SK-N-SH (cell line): ENCODE results near the gene KMO.

Experiments
- GATA2 ChIP-seq: sonication (generic); formaldehyde crosslinking; IDR thresholded peaks from 2 replicates; pipeline ENCODE4 v1.5.0; 2020; ENCODE audit warnings: mild to moderate bottlenecking, missing genetic modification reagents
- RAD21 ChIP-seq: IDR thresholded peaks from 2 replicates; pipeline ENCODE4 v1.6.1; 2012; ENCODE audit warnings: mild to moderate bottlenecking, low read length
- RFX5 ChIP-seq: IDR thresholded peaks from 2 replicates; pipeline ENCODE4 v1.6.1; 2012; ENCODE audit warnings: mild to moderate bottlenecking, improper control_type of control experiment, low read length
- SIN3A ChIP-seq: IDR thresholded peaks from 2 replicates; pipeline ENCODE4 v1.6.1; 2012; ENCODE audit warnings: low read depth, mild to moderate bottlenecking, low read length, moderate library complexity, borderline replicate concordance
- TF ChIP-seq, protein P1 (sequence below): fragments of 200-600 bp; sonication (generic); IDR thresholded peaks from 2 replicates; pipeline ENCODE4 v1.6.1; 2017; ENCODE audit warnings: antibody characterized with exemption, mild to moderate bottlenecking, moderate library complexity
- TF ChIP-seq, protein P2 (sequence below): IDR thresholded peaks from 2 replicates; pipeline ENCODE4 v1.4.0; 2012; ENCODE audit warnings: low read depth
- TF ChIP-seq, protein P3 (sequence below): IDR thresholded peaks from 2 replicates; pipeline ENCODE4 v1.6.1; 2012; ENCODE audit warnings: mild to moderate bottlenecking, low read depth, low read length, moderate library complexity
- TF ChIP-seq, protein P4 (sequence below): IDR thresholded peaks from 2 replicates; pipeline ENCODE4 v1.4.0; 2012; ENCODE audit warnings: low read depth, borderline replicate concordance

DNA sequence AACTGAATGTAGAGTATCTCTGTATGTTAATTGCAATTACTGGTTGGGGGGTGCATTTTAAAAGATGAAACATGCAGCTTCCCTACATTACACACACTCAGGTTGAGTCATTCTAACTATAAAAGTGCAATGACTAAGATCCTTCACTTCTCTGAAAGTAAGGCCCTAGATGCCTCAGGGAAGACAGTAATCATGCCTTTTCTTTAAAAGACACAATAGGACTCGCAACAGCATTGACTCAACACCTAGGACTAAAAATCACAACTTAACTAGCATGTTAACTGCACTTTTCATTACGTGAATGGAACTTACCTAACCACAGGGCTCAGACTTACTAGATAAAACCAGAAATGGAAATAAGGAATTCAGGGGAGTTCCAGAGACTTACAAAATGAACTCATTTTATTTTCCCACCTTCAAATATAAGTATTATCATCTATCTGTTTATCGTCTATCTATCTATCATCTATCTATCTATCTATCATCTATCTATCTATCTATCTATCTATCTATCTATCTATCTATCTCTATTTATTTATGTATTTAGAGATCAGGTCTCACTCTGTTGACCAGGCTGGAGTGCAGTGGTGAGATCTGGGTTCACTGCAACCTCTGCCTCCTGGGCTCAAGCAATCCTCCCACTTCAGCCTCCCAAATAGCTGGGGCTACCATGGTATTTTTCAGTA, 60.2 kb downstream of the KMO start:
- TF ChIP-seq, protein P1, sequence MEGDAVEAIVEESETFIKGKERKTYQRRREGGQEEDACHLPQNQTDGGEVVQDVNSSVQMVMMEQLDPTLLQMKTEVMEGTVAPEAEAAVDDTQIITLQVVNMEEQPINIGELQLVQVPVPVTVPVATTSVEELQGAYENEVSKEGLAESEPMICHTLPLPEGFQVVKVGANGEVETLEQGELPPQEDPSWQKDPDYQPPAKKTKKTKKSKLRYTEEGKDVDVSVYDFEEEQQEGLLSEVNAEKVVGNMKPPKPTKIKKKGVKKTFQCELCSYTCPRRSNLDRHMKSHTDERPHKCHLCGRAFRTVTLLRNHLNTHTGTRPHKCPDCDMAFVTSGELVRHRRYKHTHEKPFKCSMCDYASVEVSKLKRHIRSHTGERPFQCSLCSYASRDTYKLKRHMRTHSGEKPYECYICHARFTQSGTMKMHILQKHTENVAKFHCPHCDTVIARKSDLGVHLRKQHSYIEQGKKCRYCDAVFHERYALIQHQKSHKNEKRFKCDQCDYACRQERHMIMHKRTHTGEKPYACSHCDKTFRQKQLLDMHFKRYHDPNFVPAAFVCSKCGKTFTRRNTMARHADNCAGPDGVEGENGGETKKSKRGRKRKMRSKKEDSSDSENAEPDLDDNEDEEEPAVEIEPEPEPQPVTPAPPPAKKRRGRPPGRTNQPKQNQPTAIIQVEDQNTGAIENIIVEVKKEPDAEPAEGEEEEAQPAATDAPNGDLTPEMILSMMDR = no peak
- no peak for TF ChIP-seq GATA2 (CRISPR knock-in tag)
- TF ChIP-seq, protein P2, sequence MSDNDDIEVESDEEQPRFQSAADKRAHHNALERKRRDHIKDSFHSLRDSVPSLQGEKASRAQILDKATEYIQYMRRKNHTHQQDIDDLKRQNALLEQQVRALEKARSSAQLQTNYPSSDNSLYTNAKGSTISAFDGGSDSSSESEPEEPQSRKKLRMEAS = no peak
- no peak for TF ChIP-seq RFX5
- no peak for TF ChIP-seq RAD21
- TF ChIP-seq, protein P3, sequence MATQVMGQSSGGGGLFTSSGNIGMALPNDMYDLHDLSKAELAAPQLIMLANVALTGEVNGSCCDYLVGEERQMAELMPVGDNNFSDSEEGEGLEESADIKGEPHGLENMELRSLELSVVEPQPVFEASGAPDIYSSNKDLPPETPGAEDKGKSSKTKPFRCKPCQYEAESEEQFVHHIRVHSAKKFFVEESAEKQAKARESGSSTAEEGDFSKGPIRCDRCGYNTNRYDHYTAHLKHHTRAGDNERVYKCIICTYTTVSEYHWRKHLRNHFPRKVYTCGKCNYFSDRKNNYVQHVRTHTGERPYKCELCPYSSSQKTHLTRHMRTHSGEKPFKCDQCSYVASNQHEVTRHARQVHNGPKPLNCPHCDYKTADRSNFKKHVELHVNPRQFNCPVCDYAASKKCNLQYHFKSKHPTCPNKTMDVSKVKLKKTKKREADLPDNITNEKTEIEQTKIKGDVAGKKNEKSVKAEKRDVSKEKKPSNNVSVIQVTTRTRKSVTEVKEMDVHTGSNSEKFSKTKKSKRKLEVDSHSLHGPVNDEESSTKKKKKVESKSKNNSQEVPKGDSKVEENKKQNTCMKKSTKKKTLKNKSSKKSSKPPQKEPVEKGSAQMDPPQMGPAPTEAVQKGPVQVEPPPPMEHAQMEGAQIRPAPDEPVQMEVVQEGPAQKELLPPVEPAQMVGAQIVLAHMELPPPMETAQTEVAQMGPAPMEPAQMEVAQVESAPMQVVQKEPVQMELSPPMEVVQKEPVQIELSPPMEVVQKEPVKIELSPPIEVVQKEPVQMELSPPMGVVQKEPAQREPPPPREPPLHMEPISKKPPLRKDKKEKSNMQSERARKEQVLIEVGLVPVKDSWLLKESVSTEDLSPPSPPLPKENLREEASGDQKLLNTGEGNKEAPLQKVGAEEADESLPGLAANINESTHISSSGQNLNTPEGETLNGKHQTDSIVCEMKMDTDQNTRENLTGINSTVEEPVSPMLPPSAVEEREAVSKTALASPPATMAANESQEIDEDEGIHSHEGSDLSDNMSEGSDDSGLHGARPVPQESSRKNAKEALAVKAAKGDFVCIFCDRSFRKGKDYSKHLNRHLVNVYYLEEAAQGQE = no peak
- TF ChIP-seq, protein P4, sequence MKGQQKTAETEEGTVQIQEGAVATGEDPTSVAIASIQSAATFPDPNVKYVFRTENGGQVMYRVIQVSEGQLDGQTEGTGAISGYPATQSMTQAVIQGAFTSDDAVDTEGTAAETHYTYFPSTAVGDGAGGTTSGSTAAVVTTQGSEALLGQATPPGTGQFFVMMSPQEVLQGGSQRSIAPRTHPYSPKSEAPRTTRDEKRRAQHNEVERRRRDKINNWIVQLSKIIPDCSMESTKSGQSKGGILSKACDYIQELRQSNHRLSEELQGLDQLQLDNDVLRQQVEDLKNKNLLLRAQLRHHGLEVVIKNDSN = no peak
- no peak for TF ChIP-seq SIN3A
